Fibroblast of skin of left biceps (primary cell): ENCODE measurements around the gene EAPP.
"Not testable (repeated sequence)": the region's sequence is repeated elsewhere in the genome, so short reads cannot be mapped to it uniquely, and the experiment has no call there.

Experiments
- DNase-seq, 2 experiments: peaks; one replicate each; pipeline ENCODE4 v3.0.0-alpha.2; 2013; ENCODE audit warnings: low read depth in 2 of 2

EAPP gene

GRCh38 chr14:34482463-34482862 lies 57.0 kb downstream of the EAPP start:
- no peak for DNase-seq

GRCh38 chr14:34479694-34480093 lies 59.8 kb downstream of the EAPP start:
- no peak for DNase-seq

GRCh38 chr14:34478261-34478660 lies 61.2 kb downstream of the EAPP start:
- no peak for DNase-seq

- DNase-seq = not testable (repeated sequence)
Observed at GRCh38 chr14:34476036-34476435, 63.5 kb downstream of the EAPP start.

- DNase-seq = no peak
Observed at GRCh38 chr14:34475163-34475562, 64.3 kb downstream of the EAPP start.

GRCh38 chr14:34474187-34474679 lies 65.3 kb downstream of the EAPP start:
- no peak for DNase-seq

- DNase-seq = no peak
Observed at GRCh38 chr14:34472706-34473279, 66.7 kb downstream of the EAPP start.

- no peak for DNase-seq
Observed at GRCh38 chr14:34470319-34470718, 69.2 kb downstream of the EAPP start.

GRCh38 chr14:34466691-34467090 lies 72.8 kb downstream of the EAPP start:
- no peak for DNase-seq
